H1 (cell line): ENCODE data around the gene ACADVL.

Experiments used
- TAF1 ChIP-seq: IDR thresholded peaks from 2 replicates; pipeline ENCODE4 v1.6.1; 2011; ENCODE audit warnings: mild to moderate bottlenecking, low read depth, low read length
- TF ChIP-seq, protein P1 (sequence below), 3 experiments: IDR thresholded peaks; 1 replicate in 2 of 3; 2 replicates in 1 of 3; pipeline versions ENCODE4 v1.5.1 to v1.6.1; 2011; ENCODE audit warnings: low read length in 3 of 3, mild to moderate bottlenecking in 3 of 3, inconsistent platforms in 2 of 3, low read depth in 1 of 3, moderate library complexity in 1 of 3; ENCODE audit not compliant: insufficient read depth in 1 of 3; ENCODE audit errors: control extremely low read depth in 1 of 3
- TF ChIP-seq, protein P2 (sequence below): IDR thresholded peaks from 2 replicates; pipeline ENCODE4 v1.6.1; 2012; ENCODE audit warnings: inconsistent platforms

DNA sequence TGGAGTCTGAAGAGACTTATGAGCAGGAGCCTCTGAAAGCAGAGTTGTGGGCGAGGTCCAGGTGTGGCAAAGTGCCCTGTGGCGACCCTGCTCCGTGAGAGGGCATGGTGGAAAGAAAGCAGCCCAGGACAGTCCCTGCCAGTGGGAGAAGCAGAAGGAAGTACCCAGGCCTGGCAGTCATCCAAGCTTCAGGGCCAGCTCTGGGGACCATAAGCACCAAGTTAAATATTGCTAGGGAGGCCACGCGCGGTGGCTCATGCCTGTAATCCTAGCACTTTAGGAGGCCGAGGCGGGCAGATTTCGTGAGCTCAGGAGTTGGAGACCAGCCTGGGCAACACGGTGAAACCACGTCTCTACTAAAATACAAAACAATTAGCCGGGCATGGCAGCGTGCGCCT, 35.6 kb upstream of the ACADVL start:
- TF ChIP-seq, protein P1, sequence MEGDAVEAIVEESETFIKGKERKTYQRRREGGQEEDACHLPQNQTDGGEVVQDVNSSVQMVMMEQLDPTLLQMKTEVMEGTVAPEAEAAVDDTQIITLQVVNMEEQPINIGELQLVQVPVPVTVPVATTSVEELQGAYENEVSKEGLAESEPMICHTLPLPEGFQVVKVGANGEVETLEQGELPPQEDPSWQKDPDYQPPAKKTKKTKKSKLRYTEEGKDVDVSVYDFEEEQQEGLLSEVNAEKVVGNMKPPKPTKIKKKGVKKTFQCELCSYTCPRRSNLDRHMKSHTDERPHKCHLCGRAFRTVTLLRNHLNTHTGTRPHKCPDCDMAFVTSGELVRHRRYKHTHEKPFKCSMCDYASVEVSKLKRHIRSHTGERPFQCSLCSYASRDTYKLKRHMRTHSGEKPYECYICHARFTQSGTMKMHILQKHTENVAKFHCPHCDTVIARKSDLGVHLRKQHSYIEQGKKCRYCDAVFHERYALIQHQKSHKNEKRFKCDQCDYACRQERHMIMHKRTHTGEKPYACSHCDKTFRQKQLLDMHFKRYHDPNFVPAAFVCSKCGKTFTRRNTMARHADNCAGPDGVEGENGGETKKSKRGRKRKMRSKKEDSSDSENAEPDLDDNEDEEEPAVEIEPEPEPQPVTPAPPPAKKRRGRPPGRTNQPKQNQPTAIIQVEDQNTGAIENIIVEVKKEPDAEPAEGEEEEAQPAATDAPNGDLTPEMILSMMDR (IDR thresholded peaks at IDR 0.05; ENCODE audit: control extremely low read depth in 1 of 3, insufficient read depth in 1 of 3, low read depth in 1 of 3, low read length in 3 of 3): no peak
- TF ChIP-seq, protein P2, sequence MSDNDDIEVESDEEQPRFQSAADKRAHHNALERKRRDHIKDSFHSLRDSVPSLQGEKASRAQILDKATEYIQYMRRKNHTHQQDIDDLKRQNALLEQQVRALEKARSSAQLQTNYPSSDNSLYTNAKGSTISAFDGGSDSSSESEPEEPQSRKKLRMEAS: no peak
- TF ChIP-seq TAF1: no peak
